ENCODE measurements around the gene TIPRL.

Gene TIPRL

DNA sequence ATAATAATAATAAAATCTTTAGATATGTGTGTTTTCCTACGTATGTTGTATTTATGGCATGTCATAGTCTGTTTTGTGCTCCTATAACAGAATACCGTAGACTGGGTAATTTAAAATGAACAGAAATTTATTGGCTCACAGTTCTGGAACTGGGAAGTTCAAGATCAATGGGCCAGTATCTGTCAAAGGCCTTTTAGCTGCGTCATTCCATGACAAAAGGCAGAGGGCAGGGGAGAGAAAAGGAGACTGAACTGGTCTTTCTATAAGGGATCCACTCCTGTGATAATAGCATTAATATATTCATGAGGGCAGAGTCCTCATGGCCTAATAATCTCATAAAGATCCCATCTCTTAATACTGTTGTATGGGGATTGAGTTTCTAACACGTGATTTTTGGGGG is 39.9 kb downstream of the TIPRL start:
- DNase-seq = no peak

DNA sequence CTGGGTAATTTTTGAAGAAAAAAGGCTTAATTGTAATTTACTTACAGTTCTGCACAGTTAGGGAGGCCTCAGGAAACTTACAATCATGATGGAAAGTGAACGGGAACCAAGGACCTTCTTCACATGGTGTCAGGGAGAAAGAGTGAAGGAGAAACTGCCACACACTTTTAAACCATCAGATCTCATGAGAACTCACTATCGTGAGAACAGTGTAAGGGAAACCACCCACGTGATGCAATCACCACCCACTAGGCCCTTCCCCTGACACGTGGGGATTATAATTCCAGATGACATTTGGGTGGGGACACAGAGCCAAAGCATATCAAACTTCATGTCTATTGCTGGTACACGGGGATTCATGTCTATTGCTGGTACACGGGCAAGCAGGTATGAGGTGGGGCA is 41.7 kb downstream of the TIPRL start:
- DNase-seq = no peak

DNA sequence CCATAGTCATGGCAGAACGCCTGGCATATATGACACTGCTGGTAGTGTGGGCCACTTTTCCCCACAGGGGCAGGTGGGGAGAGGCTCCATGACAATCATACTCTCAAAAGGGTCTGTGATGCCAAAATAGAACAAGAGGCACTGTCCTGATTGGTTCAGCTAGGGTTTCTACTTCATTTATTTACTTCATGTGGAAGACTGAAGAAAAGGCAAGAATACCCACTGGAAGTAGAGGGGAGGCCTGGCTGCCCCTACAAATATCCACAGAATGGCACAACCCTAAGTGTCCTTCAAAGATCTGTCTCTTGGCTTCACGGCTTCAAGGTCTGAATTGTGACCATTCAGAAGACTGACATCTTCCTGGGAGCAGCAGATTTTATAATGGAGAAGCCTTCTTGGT is 42.5 kb downstream of the TIPRL start:
- no peak for DNase-seq

DNA sequence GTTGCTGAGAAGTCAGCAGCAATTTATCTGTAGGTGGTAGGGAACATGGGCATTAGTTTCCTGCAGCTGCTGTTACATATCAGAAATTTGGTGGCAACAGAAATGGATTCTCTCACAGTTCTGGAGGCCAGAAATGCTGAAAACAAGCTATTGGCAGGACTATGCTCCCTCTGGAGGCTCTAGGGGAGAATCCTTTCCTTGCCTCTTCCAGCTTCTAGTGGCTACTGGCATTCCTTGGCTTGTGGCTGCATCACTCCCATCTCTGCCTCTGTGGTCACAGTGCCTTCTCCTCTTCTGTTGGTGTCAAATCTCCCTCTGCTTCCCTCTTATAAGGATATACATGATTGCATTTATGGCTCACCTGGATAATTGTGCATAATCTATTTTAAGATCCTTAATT is 44.5 kb downstream of the TIPRL start:
- no peak for DNase-seq

DNA sequence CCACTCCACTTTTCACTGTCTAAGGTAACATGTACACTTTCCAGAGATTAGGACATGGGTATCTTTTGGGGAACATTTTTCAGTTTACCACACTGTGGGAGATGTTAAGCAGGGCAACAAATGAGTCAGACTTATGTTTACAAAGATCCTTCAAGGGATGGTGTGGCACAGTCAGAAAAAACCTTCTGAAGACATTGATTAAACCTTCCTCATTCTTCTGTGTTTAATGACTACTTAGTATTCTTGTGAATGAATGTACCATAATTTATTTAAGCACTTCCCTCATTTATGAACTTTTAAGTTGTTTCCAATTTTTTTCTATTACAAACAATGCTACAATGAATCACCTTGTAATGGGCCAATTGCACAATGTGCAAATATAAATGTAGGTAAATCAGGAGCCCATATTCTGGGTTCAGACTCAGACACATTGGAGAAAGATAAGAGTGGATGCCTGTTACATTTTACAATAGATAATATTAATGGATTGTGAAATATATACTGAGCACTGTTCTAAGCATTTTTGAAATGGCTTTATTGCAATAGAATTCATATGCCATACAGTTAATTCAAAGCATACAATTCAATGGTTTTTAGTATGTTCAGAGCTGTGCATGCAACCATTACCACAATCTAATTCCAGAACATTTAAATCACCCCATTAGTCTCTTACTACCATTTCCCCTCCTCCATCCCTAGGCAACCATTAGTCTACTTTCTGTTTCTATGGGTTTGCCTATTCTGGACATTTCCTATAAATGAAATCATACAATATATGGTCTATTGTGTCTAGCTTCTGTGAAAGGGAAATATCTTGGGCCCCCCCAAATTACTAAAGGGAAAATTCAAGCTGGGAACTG is 45.1 kb downstream of the TIPRL start:
- DNase-seq = no peak

DNA sequence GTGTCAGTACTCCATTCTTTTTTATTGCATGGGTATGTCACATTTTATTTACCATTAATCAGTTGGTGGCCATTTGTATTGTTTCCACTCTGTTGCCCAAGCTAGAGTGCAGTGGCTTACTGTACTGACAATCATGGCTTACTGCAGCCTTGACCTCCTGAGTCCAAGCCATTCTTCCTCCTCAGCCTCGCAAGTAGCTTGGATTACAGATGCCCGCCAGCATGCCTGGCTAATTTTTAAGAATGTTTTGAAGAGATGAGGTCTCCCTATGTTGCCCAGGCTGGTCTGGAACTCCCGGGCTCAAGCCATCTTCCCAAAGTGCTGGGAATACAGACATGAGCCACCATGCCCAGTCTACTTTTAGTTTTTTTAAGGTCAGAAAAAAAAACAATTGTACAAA is 46.2 kb downstream of the TIPRL start:
- DNase-seq = no peak

DNA sequence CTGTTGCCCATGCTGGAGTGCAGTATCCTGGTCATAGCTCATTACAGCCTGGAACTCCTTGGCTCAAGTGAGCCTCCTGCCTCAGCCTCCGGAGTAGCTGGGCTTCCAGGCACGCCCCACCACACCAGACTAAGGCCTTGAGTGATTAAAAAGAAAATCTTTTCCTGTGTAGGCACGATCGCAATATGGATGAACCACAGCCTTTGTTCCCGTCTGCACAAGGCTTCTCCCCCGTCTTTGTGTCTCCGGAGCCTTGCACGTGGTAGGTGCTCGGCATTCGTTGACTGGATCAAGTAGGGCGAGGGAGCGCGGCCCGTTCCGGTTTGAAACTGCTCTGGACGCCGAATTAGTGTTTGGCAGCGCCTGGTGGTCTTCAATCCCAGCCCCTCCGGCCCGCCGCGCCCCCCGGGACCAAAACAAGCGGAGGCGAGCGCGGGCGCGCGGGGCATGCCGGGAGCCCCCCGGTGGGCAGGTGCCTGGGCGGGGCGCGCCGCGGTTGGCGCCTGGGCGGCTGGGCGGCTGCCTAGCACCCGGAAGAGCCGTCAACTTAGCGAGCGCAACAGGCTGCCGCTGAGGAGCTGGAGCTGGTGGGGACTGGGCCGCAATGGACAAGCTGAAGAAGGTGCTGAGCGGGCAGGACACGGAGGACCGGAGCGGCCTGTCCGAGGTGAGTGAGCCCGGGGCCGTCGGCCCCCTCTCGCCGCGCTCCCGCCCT is 46.9 kb downstream of the TIPRL start, which contains the start of gene SFT2D2:
Gene SFT2D2, plus strand, starts transcription at position 529 of the 715 bp plus-strand sequence. Its CDS starts 76 bp downstream, at position 605.
- DNase-seq = peak; percentile 84

DNA sequence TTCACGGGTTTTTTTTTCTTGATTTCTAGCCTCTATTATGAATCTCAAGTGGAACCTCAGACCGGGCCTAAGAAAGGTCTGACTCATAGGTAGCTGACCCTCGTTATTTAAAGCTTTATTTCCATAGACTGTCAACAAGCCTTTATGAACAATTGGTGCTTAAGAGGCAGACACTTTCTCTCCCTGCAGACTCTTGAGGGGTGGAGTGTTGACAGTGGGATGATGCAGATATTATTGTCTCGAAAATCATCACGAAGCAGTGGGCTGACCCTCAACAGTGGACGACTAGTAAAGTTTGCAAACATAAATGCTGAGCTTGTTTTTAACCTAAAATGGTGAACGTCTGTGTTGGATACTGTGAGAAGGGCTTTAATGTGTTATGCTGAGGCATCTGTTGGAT is 48.9 kb downstream of the TIPRL start:
- no peak for DNase-seq

DNA sequence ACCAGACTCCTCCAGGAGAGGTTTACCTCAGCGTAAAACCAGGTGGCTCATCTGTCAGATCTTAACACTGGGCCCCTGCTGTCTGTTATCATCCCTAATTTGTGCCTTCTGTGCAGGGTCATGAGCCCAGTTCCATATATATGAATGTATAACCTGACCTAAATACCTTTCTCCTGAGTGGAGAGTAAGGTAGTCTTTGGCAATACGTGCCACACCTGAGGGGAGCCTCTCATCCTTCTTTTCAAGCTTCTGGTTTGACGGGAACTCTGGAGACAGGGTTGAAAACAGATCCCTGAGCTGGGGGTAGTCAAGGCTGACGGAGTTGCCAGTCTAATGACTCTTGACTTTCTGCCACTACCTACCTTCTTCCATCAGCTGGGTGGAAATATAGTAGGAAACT is 51.1 kb downstream of the TIPRL start:
- DNase-seq = no peak

DNA sequence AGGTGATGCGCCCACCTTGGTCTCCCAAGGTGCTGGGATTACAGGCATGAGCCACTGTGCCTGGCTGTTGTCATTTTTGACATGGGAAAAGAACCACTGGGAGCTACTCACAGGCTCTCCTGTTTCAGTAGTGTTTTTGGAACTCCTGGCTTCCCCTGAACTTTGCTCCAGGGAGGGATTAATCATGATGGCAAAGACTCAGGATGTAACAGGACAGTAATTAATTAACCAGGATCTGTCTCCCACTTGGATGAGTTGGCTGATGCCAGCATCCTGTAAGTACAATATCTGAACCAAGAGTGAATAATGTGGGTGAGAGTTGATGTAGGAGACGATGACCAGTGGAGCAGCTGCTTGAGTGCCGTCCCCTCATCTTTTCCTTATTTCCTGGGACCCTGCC is 51.9 kb downstream of the TIPRL start:
- DNase-seq = no peak

DNA sequence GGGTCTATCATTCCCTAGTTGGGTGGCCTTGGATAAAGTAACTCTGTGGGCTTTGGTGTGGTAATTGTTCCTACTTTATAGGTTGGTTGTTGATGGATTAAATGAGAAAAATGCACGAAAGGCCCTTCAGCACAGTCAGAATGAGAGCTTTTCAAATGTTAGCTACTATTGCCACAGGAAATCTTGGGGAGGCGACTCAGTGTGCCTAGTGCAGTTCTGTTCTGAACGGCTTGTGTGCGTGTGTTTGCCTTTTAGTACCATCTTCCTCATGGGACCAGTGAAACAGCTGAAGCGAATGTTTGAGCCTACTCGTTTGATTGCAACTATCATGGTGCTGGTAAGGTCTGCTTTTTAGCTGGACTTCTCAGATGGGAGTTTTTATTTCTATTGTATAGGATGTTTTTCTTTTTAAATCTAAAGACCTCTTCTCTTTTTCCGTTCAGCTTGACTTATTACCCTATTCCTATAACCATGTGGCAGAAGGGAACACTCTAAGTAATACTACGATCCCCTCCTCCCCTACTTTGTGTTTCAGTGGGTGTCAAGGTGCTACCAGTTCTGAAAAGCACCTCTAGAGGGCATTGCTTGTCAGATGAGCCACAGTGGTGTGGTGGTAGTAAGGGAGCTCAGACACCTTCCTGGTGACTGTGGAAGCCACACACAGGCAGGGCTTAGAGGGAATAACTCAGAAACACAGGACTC is 56.2 kb downstream of the TIPRL start:
- peak; percentile 13 for DNase-seq

DNA sequence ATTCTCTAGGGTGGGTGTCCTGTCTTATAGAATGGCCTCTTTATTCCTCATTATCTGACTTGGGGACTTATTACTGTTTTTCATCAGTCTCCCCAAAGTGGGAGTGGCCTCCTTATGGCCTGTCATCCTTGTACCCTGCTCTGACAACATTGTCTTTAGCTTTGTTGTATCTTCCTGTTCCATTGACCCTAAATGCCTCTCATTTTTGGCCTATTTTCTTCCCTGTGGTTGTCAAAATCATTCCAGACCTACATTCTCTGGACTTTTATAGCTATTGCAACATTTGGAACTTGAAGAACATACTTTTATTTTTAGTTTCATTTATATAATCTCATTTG is 56.8 kb downstream of the TIPRL start:
- no peak for DNase-seq

DNA sequence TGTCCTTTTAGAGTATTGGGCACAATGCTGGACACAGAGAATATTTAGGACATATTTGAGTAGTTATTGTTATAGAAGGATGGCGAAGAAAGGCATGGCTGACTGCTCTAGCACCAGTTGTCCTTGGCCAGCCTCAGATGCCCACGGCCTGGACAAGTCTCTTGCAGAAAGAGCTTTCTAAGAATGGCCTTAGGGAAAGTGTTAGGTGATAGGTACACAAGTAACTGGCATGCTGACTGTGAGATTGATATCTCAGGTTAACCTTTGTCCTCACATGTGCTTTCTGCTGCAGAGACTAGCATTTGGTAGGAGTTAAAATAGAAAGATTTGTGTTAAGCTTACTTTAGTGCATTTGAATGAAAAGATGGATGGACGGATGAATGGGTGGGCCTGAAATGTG is 57.2 kb downstream of the TIPRL start:
- no peak for DNase-seq

DNA sequence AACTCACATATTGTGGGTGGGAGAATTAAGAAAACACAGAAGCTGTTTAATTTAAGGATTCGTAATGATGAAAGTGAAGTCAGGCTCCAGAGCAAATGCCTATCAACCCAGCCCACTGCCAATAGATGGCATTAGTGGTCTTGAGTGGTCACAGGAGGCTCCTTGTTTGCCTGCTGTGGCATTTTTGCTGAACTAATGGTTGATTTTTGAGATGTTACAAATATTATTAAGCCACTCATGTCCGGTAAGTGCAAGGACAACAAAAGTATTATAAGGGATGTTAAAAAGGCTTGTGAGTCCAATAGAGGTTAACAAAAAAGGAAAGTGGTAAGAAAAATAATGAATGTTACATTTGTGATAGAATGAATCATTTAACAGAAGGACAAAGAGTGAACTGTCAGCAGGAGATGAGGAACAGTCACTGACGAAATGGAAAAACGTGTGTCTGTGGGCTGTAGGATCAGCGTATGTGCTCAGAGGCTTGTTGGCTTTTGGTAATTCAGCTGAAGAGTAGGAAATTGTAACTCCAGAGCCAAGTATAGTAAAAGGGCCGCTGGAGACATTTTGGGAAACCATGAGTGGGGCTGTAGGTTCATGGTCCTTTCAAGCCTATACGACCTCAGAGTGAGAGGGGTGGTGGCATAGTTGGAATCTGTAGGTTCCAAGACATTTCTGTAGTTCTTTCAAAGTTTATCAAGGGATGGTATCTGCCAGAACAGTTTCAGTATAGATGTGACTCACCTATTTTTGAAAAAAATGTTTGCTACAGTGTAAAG is 58.3 kb downstream of the TIPRL start:
- no peak for DNase-seq

DNA sequence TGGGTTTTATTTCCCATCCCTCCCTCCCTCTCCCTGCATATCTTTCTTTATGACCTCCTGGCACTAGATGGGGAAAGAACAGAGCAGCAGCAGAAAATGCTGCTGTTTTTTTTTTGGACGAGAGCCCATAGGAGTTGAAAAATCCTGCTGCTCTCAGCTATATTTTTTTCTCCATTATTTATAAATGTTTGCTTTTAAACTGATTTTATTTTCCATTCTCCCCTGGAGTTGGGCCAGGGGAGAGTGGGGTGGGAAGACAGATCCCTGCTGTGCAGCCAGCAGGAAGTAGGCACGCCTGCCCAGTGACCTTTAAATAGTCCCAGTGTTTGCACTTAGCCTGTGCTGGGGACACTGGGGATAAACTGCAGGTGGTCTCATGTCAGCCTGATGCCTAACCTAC is 64.4 kb downstream of the TIPRL start:
- DNase-seq = no peak

DNA sequence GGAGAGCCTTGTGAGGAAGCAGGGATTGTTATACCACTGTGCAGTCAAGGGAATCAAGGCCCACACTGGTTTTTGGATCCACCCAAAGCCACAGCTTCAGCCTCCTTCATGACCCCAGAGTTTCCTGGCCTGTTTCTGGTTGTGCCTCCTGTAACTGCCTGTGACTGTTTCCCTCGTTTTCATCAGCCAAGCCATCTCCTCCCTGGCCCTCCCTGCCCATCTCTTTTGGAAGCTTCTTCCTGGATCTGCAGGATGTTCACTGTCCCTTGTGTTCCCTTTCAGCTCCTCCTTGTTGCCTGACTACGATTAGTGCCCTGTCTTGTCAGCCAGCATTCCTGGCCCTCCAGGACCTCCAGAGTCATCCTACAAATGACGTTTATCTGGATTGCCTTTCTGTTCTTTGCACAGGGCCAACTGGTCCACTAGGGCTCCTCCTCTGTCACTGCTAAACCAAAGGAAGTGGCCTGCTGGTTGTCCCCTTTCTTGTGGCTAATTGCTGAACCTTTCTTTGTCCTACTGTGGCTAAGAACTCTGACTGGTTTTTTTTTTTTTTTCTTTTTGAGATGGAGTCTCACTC is 65.0 kb downstream of the TIPRL start:
- no peak for DNase-seq

DNA sequence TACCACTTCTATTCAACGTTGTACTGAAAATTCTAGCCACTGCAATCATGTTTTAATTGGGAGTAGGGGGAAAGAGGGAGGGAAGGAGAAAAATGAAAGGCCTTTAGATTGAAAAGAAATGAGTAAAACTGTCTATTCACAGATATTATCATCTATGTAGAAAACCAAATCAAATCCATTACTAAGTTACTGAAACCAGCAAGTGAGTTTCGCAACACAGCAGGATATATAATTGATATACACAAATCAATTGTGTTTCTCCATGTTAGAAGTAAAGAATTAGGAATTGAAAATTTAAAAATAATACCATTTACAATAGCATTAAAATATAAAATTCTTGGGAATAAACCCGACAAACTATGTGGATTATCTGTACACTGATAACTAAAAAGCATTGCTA is 66.3 kb downstream of the TIPRL start:
- no peak for DNase-seq

DNA sequence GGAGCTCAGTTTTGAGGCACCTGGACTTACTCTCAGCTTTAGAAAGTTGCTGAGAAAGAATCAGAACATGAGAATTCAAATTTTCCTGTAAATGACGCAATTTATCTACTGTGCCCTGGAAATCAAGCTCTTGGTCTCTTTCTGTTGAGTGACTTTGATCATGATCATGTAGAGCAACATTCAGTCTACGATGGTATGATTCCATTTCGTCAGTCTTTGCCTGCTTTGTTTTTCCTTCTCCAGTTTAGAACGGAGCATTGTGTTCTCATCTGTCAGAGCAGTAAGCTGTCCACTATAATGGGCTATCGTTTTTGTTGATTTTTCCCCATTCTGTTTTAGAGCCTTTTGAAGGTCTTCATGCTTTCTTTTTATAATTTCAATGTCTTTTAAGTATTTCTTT is 67.7 kb downstream of the TIPRL start:
- DNase-seq = no peak
